IMR-90 (cell line): ENCODE results near the gene CYB5A. TPM values are rescaled to one million over a fixed set of nuclear protein-coding genes. Genes with fewer than 3 reads are reported as not detected.

Experiments used
- ATAC-seq: fragments of 200-7000 bp; cut with Tn5 transposase; 2 replicates; pipeline ENCODE4 v1.9.1; 2020; ENCODE audit warnings: low read depth, mild to moderate bottlenecking, moderate library complexity
- BruUV-seq: library from RNA; stranded (reverse); fragments of 400-500 nt; replicated peaks from 2 replicates; lab custom pipeline; 2021; lab: Mats Ljungman, UMichigan
- CTCF ChIA-PET: fragments of 300-600 bp; formaldehyde crosslinking; extraction: SDS; loops from one replicate; lab custom pipeline; 2021; ENCODE audit warnings: antibody characterized with exemption; lab: Yijun Ruan, JAX
- POLR2A ChIA-PET: fragments of 300-600 bp; sonication (Branson Sonifier 250); formaldehyde crosslinking; loops from one replicate; lab custom pipeline; 2022; ENCODE audit warnings: antibody characterized with exemption; ENCODE audit not compliant: unreplicated experiment; lab: Charles Lee
- DNase-seq: peaks from one replicate; pipeline ENCODE4 v3.0.0; 2013
- H2AFZ ChIP-seq: replicated peaks from 2 replicates; pipeline ENCODE3; 2013; ENCODE audit warnings: low read length, mild to moderate bottlenecking; ENCODE audit not compliant: poor library complexity
- H2AK5ac ChIP-seq: 2 replicates; pipeline ENCODE4 v1.6.1; 2013; ENCODE audit warnings: low read depth, low read length, inconsistent platforms
- H2AK9ac ChIP-seq: replicated peaks from 2 replicates; pipeline ENCODE3; 2013; ENCODE audit warnings: mild to moderate bottlenecking, low read depth, low read length, moderate library complexity; ENCODE audit not compliant: poor library complexity
- H2BK120ac ChIP-seq: 2 replicates; pipeline ENCODE4 v1.6.1; 2013; ENCODE audit warnings: low read depth, low read length, inconsistent platforms
- H2BK15ac ChIP-seq: 3 replicates; pipeline ENCODE4 v1.6.1; 2013; ENCODE audit warnings: low read depth, low read length, inconsistent platforms
- H2BK20ac ChIP-seq: 2 replicates; pipeline ENCODE4 v1.6.1; 2013; ENCODE audit warnings: low read depth, mild to moderate bottlenecking, inconsistent platforms, low read length, moderate library complexity
- H2BK5ac ChIP-seq: 2 replicates; pipeline ENCODE4 v1.6.1; 2013; ENCODE audit warnings: mild to moderate bottlenecking, low read depth, low read length, inconsistent platforms; ENCODE audit not compliant: poor library complexity, severe bottlenecking
- H3K14ac ChIP-seq: replicated peaks from 2 replicates; pipeline ENCODE4 v1.6.1; 2013; ENCODE audit warnings: low read depth, low read length, inconsistent platforms
- H3K18ac ChIP-seq: 2 replicates; pipeline ENCODE4 v1.6.1; 2013; ENCODE audit warnings: low read depth, low read length, control low read depth
- H3K23ac ChIP-seq: 2 replicates; pipeline ENCODE4 v1.6.1; 2013; ENCODE audit warnings: low read depth, low read length, inconsistent platforms
- H3K27ac ChIP-seq: 2 replicates; pipeline ENCODE4 v1.5.1; 2013; ENCODE audit warnings: mild to moderate bottlenecking, control low read depth, low read length; ENCODE audit not compliant: insufficient read depth
- H3K27me3 ChIP-seq: 2 replicates; pipeline ENCODE4 v1.6.1; 2013; ENCODE audit warnings: low read length; ENCODE audit not compliant: control insufficient read depth, insufficient read depth
- H3K36me3 ChIP-seq: 2 replicates; pipeline ENCODE4 v1.6.1; 2013; ENCODE audit warnings: low read length, mixed read lengths; ENCODE audit not compliant: control insufficient read depth, insufficient read depth
- H3K4ac ChIP-seq: 2 replicates; pipeline ENCODE4 v1.6.1; 2013; ENCODE audit warnings: low read depth, low read length, inconsistent platforms
- H3K4me1 ChIP-seq: 2 replicates; pipeline ENCODE4 v1.6.1; 2013; ENCODE audit warnings: low read length, mixed read lengths; ENCODE audit not compliant: control insufficient read depth, insufficient read depth
- H3K4me2 ChIP-seq: 2 replicates; pipeline ENCODE4 v1.6.1; 2013; ENCODE audit warnings: low read depth, mild to moderate bottlenecking, control low read depth, low read length, moderate library complexity
- H3K4me3 ChIP-seq: 2 replicates; pipeline ENCODE4 v1.5.1; 2013; ENCODE audit warnings: low read depth, mild to moderate bottlenecking, control low read depth, low read length, moderate library complexity; ENCODE audit not compliant: insufficient read depth
- H3K56ac ChIP-seq: 2 replicates; pipeline ENCODE4 v1.6.1; 2013; ENCODE audit warnings: low read length, inconsistent platforms; ENCODE audit not compliant: insufficient read depth; ENCODE audit errors: extremely low read depth
- H3K79me1 ChIP-seq, 2 experiments: 2 replicates each; pipeline ENCODE4 v1.6.1; 2013; ENCODE audit warnings: low read length in 2 of 2, inconsistent platforms in 1 of 2, low read depth in 1 of 2
- H3K9ac ChIP-seq: 2 replicates; pipeline ENCODE4 v1.6.1; 2013; ENCODE audit warnings: low read depth, low read length, control low read depth
- H3K9me1 ChIP-seq: 2 replicates; pipeline ENCODE4 v1.6.1; 2013; ENCODE audit warnings: low read length, inconsistent platforms; ENCODE audit not compliant: insufficient read depth
- H3K9me3 ChIP-seq: 2 replicates; pipeline ENCODE4 v1.6.1; 2013; ENCODE audit warnings: low read length; ENCODE audit not compliant: control insufficient read depth, insufficient read depth
- H4K20me1 ChIP-seq: 2 replicates; pipeline ENCODE4 v1.6.1; 2013; ENCODE audit warnings: low read length, inconsistent platforms; ENCODE audit not compliant: insufficient read depth
- H4K5ac ChIP-seq: 2 replicates; pipeline ENCODE4 v1.6.1; 2013; ENCODE audit warnings: mild to moderate bottlenecking, low read depth, low read length, control low read depth
- H4K8ac ChIP-seq, 2 experiments: 2 replicates each; pipeline ENCODE4 v1.6.1; 2013; ENCODE audit warnings: low read depth in 2 of 2, low read length in 2 of 2, control low read depth in 1 of 2, inconsistent platforms in 1 of 2
- H4K91ac ChIP-seq: 2 replicates; pipeline ENCODE4 v1.6.1; 2013; ENCODE audit warnings: low read depth, low read length, inconsistent platforms; ENCODE audit not compliant: insufficient read depth
- MAFK ChIP-seq: IDR thresholded peaks from 2 replicates; pipeline ENCODE4 v1.6.1; 2012; ENCODE audit warnings: low read depth, low read length, improper control_type of control experiment
- MAZ ChIP-seq: IDR thresholded peaks from 2 replicates; pipeline ENCODE4 v1.6.1; 2012; ENCODE audit warnings: low read depth, mild to moderate bottlenecking, low read length, improper control_type of control experiment, moderate library complexity, borderline replicate concordance
- RAD21 ChIP-seq: IDR thresholded peaks from 2 replicates; pipeline ENCODE4 v1.6.1; 2012; ENCODE audit warnings: low read length, improper control_type of control experiment
- RCOR1 ChIP-seq: IDR thresholded peaks from 2 replicates; pipeline ENCODE4 v1.6.1; 2012; ENCODE audit warnings: mild to moderate bottlenecking, low read length, improper control_type of control experiment; ENCODE audit not compliant: insufficient replicate concordance
- WGBS, 2 experiments: methylation state at CpG; one replicate each; pipeline versions ENCODE4 v1.1.5 to v1.1.7; 2013; ENCODE audit warnings: missing lambda C conversion rate in 2 of 2; ENCODE audit not compliant: insufficient read length in 1 of 2; ENCODE audit errors: extremely low coverage in 2 of 2; 5-methylcytosine and 5-hydroxymethylcytosine counted together
- dilution Hi-C: fragments of 300-500 bp; cut with HindIII; formaldehyde crosslinking; loops from one replicate; pipeline ENCODE4 v1.14.3; 2018; ENCODE audit warnings: low sequenced_read_pairs; ENCODE audit not compliant: unreplicated experiment
- in situ Hi-C: fragments of 300-500 bp; cut with MboI; formaldehyde crosslinking; loops from 3 replicates; pipeline ENCODE4 v1.14.3; 2019; ENCODE audit warnings: low sequenced_read_pairs, inconsistent platforms, mixed read lengths
- intact Hi-C: fragments of 100-400 bp; cut with micrococcal nuclease; formaldehyde crosslinking; loops from 2 replicates; pipeline ENCODE4 v1.10.0; 2022
- polyA plus RNA-seq, 3 experiments: library from polyadenylated mRNA; depleted of rRNA; stranded (reverse); fragments of >200 nt; gene quantifications; 2 replicates each; pipeline ENCODE4 v1.2.3, GENCODE V29; 2012; ENCODE audit warnings: low replicate concordance in 1 of 3
- total RNA-seq: library from RNA; depleted of rRNA; stranded (reverse); fragments of >200 nt; gene quantifications from 2 replicates; pipeline ENCODE4 v1.2.3, GENCODE V29; 2012
- TF ChIP-seq, protein P1 (sequence below): fragments of 150-350 bp; IDR thresholded peaks from 2 replicates; pipeline ENCODE4 v1.6.1; 2016; ENCODE audit warnings: low read depth, mild to moderate bottlenecking, low read length, moderate library complexity, borderline replicate concordance

CYB5A gene
- total and polyA plus RNA-seq, 2 of the 4 experiments (the other 2 are of a cell fraction), result 13.4 to 47.9 TPM

DNA sequence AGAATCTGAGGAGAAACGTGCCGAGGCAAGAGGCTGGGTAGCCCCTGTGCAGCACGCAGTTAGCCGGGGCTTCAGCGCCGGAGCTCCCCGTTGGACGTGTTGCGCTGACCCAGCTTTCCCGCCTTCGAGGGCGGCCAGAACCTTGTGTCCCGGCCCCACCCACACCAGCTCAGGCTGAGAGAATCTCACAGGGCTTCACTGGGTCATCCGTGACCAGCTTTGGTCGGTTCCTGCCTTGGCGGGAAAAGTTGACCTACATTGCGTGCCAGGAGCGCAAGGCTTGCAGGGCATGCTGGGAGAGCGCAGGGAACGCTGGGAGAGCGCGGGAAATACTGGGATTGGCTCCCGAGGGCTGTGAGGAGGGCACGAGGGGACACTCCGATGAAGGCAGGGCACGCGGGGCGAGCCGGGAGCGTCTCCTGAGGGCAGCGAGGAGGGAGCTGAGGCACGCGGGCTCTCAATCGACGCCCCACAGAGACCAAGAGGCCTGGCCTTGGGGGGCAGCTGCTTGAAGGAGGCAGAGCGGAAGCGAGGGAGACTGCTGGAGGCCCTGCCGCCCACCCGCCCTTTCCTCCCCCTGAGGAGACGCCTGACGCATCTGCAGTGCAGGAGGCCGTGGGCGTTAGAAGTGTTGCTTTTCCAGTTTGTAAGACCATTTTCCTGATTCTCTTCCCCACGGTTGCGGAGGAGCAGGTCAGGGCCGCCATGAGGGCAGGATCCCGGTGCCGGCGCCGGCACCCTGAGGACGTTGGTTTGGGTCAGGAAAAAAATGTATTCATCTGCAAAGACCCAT is 23.9 kb upstream of the CYB5A start, which contains the start of gene C18orf63 (continued):
- TF ChIP-seq RAD21, result no peak

DNA sequence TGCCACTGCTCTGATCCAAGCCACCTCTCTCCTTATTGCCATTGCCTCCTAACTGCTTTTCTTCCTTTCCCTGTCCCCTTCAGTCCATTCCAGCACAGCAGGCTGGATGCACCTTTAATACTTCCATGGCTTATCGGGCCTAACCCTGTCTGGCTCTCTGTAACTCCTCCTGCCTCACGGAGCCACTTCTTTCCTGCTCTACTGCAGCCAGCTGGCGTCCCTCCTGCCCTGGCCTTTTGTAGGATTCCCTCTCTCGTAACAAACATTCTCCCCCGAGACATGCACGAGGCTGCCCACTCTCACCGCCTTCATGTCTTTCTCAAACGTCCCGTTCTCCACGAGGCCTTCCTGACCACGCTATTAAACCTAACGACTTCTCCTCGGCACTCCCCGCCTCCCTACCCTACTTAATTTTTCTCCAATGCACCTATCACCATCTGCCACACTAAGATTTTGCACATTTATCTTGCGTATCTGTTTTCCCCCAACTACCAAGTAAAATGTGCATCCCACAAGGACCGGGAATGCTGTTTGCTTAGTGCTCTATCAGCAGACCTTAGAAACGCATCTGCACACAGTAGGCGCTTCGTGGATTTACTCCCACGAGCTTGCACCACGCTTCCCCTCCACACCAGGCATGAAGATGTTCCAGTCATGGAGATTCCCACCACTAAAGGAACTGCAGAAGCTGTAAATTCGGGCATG is 23.1 kb upstream of the CYB5A start:
- no peak for DNase-seq
- intact Hi-C loops, result loop anchor here (5.0 kb wide), 1 partner anchor 63 kb away; no protein-coding TSS in a partner anchor
- H3K4me2 ChIP-seq, result no peak overlapping the region

More for the DNA sequence above, 23.1 kb upstream of the CYB5A start:
- Histone ChIP-seq H2BK5ac (no peak overlapping the region), H3K79me1 (no peaks in the 10 kb centered on the region), H4K20me1 (no peaks in the 10 kb centered on the region), H3K27ac (no peak overlapping the region), H3K4ac (peak overlapping the region; percentile 59; the same call in 1 of the 2 replicates), H3K9ac (no peak overlapping the region), H3K9me3 (no peaks in the 10 kb centered on the region; the same call in 1 of the 2 replicates), H3K23ac (no peak overlapping the region), H4K8ac (no peak overlapping the region), H2AK5ac (peak overlapping the region; percentile 35; the same call in 1 of the 2 replicates), H2BK20ac (0 out of 2 replicates have a peak overlapping the region, but pooled peaks have one; percentile 39), H3K4me1 (peaks cover 5% of the 10 kb centered on the region), H3K18ac (no peak overlapping the region), H3K56ac (no peak overlapping the region), H3K14ac (no peak overlapping the region), H2AFZ (no peak overlapping the region), H4K91ac (peak overlapping the region; percentile 13; the same call in 1 of the 2 replicates), H2BK120ac (0 out of 2 replicates have a peak overlapping the region, but pooled peaks have one; percentile 10), H3K27me3 (no peaks in the 10 kb centered on the region; the same call in 1 of the 2 replicates), H3K4me3 (no peak overlapping the region), H4K5ac (no peak overlapping the region), H2BK15ac (no peak overlapping the region; the same call in 2 of the 3 replicates), H2AK9ac (no peak overlapping the region), H3K36me3 (no peaks in the 10 kb centered on the region), H3K9me1 (no peaks in the 10 kb centered on the region; the same call in 1 of the 2 replicates)
- 88 to 100% methylated on average over 4 to 16 of the region's 22 CpGs for WGBS, 2 experiments
- in situ Hi-C loops (no loop called here), dilution Hi-C loops (no loop called here)
- no peak for ATAC-seq
- no TSS peak for BruUV-seq
- CTCF ChIA-PET, result no interaction called here
- TF ChIP-seq, protein P1, sequence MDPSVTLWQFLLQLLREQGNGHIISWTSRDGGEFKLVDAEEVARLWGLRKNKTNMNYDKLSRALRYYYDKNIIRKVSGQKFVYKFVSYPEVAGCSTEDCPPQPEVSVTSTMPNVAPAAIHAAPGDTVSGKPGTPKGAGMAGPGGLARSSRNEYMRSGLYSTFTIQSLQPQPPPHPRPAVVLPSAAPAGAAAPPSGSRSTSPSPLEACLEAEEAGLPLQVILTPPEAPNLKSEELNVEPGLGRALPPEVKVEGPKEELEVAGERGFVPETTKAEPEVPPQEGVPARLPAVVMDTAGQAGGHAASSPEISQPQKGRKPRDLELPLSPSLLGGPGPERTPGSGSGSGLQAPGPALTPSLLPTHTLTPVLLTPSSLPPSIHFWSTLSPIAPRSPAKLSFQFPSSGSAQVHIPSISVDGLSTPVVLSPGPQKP, result no peak
- TF ChIP-seq MAFK (no peak), RCOR1 (no peak), RAD21 (no peak), MAZ (no peak)
- POLR2A ChIA-PET, result no interaction called here
